C4-2B (cell line): ENCODE measurements around the gene IGF1.

ENCODE experiments used
- ZFX ChIP-seq: fragments of 450-650 bp; IDR thresholded peaks from 2 replicates; pipeline ENCODE4 v1.6.1; 2017
- TF ChIP-seq, protein P1 (sequence below): fragments of 450-650 bp; conservative IDR thresholded peaks from 2 replicates; pipeline ENCODE4 v1.5.1; 2017; ENCODE audit warnings: mild to moderate bottlenecking

DNA sequence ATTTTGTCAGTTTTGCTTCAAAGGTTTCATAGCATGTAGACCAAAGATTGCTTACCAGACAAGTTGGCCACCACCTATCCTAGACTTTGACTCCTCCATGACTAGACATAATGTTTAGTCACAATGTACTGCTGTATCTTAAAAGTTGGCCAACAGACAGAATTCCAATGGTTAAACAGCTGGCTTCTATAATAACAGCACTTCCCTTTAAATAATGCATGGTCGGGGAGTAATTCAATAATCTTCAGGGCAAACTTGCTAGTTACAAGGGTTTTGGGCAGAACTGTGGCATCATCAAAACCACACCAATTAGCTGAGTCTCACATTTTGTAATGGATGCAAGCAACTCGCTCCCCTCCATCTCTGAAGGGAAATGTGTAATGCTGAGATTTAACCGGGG is 56.9 kb downstream of the IGF1 start:
- TF ChIP-seq ZFX, result no peak
- TF ChIP-seq, protein P1, sequence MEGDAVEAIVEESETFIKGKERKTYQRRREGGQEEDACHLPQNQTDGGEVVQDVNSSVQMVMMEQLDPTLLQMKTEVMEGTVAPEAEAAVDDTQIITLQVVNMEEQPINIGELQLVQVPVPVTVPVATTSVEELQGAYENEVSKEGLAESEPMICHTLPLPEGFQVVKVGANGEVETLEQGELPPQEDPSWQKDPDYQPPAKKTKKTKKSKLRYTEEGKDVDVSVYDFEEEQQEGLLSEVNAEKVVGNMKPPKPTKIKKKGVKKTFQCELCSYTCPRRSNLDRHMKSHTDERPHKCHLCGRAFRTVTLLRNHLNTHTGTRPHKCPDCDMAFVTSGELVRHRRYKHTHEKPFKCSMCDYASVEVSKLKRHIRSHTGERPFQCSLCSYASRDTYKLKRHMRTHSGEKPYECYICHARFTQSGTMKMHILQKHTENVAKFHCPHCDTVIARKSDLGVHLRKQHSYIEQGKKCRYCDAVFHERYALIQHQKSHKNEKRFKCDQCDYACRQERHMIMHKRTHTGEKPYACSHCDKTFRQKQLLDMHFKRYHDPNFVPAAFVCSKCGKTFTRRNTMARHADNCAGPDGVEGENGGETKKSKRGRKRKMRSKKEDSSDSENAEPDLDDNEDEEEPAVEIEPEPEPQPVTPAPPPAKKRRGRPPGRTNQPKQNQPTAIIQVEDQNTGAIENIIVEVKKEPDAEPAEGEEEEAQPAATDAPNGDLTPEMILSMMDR, result no peak
